Mammary epithelial cell (primary cell): ENCODE measurements around the gene CMSS1.

Source experiments
- EZH2 ChIP-seq: IDR thresholded peaks from 2 replicates; pipeline ENCODE4 v1.6.1; 2012; ENCODE audit warnings: low read length, inconsistent platforms, borderline replicate concordance
- TF ChIP-seq, protein P1 (sequence below), 2 donors: IDR thresholded peaks in 1 of 2; conservative IDR thresholded peaks in 1 of 2; 2 replicates each; pipeline ENCODE4 v1.5.1; 2011 to 2012; ENCODE audit warnings: inconsistent platforms in 2 of 2, low read length in 2 of 2, mild to moderate bottlenecking in 2 of 2, control low read depth in 1 of 2, low read depth in 1 of 2; ENCODE audit not compliant: insufficient read depth in 1 of 2; ENCODE audit errors: extremely low read depth in 1 of 2

DNA sequence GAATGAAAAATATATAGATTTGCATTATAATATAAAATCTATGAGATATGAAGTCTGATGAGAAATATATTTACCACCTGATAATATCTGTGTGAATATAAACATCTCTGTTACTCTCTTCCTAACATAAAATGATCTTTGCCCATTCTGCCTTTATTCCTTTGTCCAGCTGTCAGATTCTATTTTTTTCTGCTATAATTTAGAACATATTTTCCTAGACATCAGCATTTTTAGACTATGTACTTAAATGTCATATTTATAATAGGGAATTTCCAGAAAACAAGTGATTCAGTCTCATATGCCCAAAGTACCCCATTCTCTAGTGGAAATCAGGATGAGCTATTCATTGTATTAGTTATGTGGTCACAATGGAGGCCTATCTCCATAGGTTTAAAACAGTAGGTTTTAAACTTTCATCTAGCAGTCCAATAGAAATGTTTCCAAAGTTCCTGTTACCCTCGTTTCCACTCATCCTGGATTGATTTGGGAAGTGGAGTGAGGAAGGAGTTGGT, 213.3 kb downstream of the CMSS1 start:
- TF ChIP-seq, protein P1, sequence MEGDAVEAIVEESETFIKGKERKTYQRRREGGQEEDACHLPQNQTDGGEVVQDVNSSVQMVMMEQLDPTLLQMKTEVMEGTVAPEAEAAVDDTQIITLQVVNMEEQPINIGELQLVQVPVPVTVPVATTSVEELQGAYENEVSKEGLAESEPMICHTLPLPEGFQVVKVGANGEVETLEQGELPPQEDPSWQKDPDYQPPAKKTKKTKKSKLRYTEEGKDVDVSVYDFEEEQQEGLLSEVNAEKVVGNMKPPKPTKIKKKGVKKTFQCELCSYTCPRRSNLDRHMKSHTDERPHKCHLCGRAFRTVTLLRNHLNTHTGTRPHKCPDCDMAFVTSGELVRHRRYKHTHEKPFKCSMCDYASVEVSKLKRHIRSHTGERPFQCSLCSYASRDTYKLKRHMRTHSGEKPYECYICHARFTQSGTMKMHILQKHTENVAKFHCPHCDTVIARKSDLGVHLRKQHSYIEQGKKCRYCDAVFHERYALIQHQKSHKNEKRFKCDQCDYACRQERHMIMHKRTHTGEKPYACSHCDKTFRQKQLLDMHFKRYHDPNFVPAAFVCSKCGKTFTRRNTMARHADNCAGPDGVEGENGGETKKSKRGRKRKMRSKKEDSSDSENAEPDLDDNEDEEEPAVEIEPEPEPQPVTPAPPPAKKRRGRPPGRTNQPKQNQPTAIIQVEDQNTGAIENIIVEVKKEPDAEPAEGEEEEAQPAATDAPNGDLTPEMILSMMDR (conservative IDR thresholded peaks at IDR 0.05 in 1 of 2, IDR thresholded peaks at IDR 0.05 in 1 of 2; ENCODE audit: extremely low read depth in 1 of 2, insufficient read depth in 1 of 2, low read depth in 1 of 2, low read length in 2 of 2) = no peak
- no peak for TF ChIP-seq EZH2
